SK-N-SH (cell line): ENCODE results near the gene AHCYL2. TPM values are rescaled to one million over a fixed set of nuclear protein-coding genes. Genes with fewer than 3 reads are reported as not detected.

Source experiments
- CTCF ChIA-PET: fragments of 300-600, 350-600 bp; formaldehyde crosslinking; extraction: SDS; loops from one replicate; lab custom pipeline; 2021; lab: Yijun Ruan, JAX
- POLR2A ChIA-PET: fragments of 350-600 bp; sonication (Branson Sonifier 250); formaldehyde crosslinking; extraction: SDS; loops from one replicate; lab custom pipeline; 2020; ENCODE audit warnings: antibody characterized with exemption, inconsistent platforms; lab: Yijun Ruan, JAX
- DNase-seq: peaks from one replicate; pipeline ENCODE4 v3.0.0; 2012
- H2AFZ ChIP-seq: fragments of 200-600 bp; sonication (generic); 2 replicates; pipeline ENCODE4 v1.8.1; 2016; ENCODE audit warnings: antibody characterized with exemption, mild to moderate bottlenecking, low read depth
- H3F3A ChIP-seq: fragments of 200-600 bp; sonication (generic); replicated peaks from 2 replicates; pipeline ENCODE3; 2016; ENCODE audit warnings: antibody characterized with exemption, mild to moderate bottlenecking; ENCODE audit not compliant: insufficient read depth
- H3K27ac ChIP-seq, 2 experiments: fragments of 200-500 bp in 1 of 2; fragments of 200-600 bp in 1 of 2; sonication (Bioruptor generic) in 1 of 2; sonication (generic), shearing (Covaris generic) in 1 of 2; 2 replicates each; pipeline versions ENCODE4 v1.5.1 to v1.6.1; 2014 to 2016; ENCODE audit warnings: low read depth in 2 of 2, inconsistent platforms in 1 of 2, low read length in 1 of 2, mild to moderate bottlenecking in 1 of 2, mixed read lengths in 1 of 2
- H3K27me3 ChIP-seq: fragments of 200-600 bp; sonication (generic), shearing (Covaris generic); 2 replicates; pipeline ENCODE4 v1.6.1; 2016; ENCODE audit warnings: mixed run types; ENCODE audit not compliant: insufficient read depth
- H3K36me3 ChIP-seq, 2 experiments: fragments of 200-500 bp in 1 of 2; fragments of 200-600 bp in 1 of 2; sonication (Bioruptor generic) in 1 of 2; sonication (generic) in 1 of 2; replicated peaks in 1 of 2; 2 replicates each; pipeline versions ENCODE3 to v1.5.1; 2014 to 2016; ENCODE audit warnings: low read length in 1 of 2, mild to moderate bottlenecking in 1 of 2; ENCODE audit not compliant: insufficient read depth in 2 of 2, control insufficient read depth in 1 of 2
- H3K4me1 ChIP-seq, 2 experiments: fragments of 200-500 bp in 1 of 2; fragments of 200-600 bp in 1 of 2; sonication (Bioruptor generic) in 1 of 2; sonication (generic), shearing (Covaris generic) in 1 of 2; 2 replicates each; pipeline versions ENCODE4 v1.5.1 to v1.6.1; 2014 to 2016; ENCODE audit warnings: low read depth in 1 of 2, low read length in 1 of 2, mixed run types in 1 of 2; ENCODE audit not compliant: insufficient read depth in 2 of 2, control insufficient read depth in 1 of 2
- H3K4me2 ChIP-seq: fragments of 200-600 bp; sonication (generic), shearing (Covaris generic); 2 replicates; pipeline ENCODE4 v1.6.1; 2017; ENCODE audit warnings: mixed run types
- H3K4me3 ChIP-seq, 2 experiments: fragments of 200-500 bp in 1 of 2; fragments of 200-600 bp in 1 of 2; sonication (Bioruptor generic) in 1 of 2; sonication (generic), shearing (Covaris generic) in 1 of 2; 2 replicates each; pipeline versions ENCODE4 v1.5.1 to v1.8.1; 2014 to 2016; ENCODE audit warnings: low read depth in 2 of 2, inconsistent platforms in 1 of 2, low read length in 1 of 2, mild to moderate bottlenecking in 1 of 2, mixed read lengths in 1 of 2, moderate library complexity in 1 of 2
- H3K79me2 ChIP-seq: fragments of 200-600 bp; sonication (generic); 2 replicates; pipeline ENCODE4 v1.8.1; 2017; ENCODE audit warnings: mild to moderate bottlenecking; ENCODE audit not compliant: insufficient read depth
- H3K9ac ChIP-seq: fragments of 200-600 bp; sonication (generic); 2 replicates; pipeline ENCODE4 v1.6.1; 2017; ENCODE audit warnings: mixed run types
- H3K9me2 ChIP-seq: fragments of 200-600 bp; sonication (generic); 2 replicates; pipeline ENCODE4 v1.6.1; 2017; ENCODE audit warnings: mixed run types
- H3K9me3 ChIP-seq: fragments of 200-600 bp; sonication (generic); 2 replicates; pipeline ENCODE4 v1.6.1; 2017; ENCODE audit warnings: mixed run types, mild to moderate bottlenecking, moderate library complexity
- H4K20me1 ChIP-seq: fragments of 200-600 bp; sonication (generic); 2 replicates; pipeline ENCODE4 v1.6.1; 2017; ENCODE audit warnings: mild to moderate bottlenecking, mixed run types; ENCODE audit not compliant: insufficient read depth
- EP300 ChIP-seq, 2 experiments: IDR thresholded peaks; 2 replicates each; pipeline versions ENCODE4 v1.4.0 to v1.6.1; 2012; ENCODE audit warnings: borderline replicate concordance in 1 of 2, low read depth in 1 of 2, low read length in 1 of 2
- EZH2phosphoT487 ChIP-seq: fragments of 200-600 bp; sonication (generic); IDR thresholded peaks from 2 replicates; pipeline ENCODE4 v1.6.1; 2017; ENCODE audit warnings: low read depth, mixed run types, mild to moderate bottlenecking, antibody characterized with exemption, moderate library complexity, borderline replicate concordance
- FOXJ3 ChIP-seq: sonication (generic); formaldehyde crosslinking; IDR thresholded peaks from 2 replicates; pipeline ENCODE4 v1.5.1; 2020; ENCODE audit warnings: mild to moderate bottlenecking, missing genetic modification reagents
- IRF3 ChIP-seq: fragments of 150-350 bp; IDR thresholded peaks from 2 replicates; pipeline ENCODE4 v1.6.1; 2016; ENCODE audit warnings: mild to moderate bottlenecking, low read depth, low read length
- JUND ChIP-seq: IDR thresholded peaks from 2 replicates; pipeline ENCODE4 v1.4.0; 2012
- MEF2A ChIP-seq: IDR thresholded peaks from 2 replicates; pipeline ENCODE4 v1.4.0; 2012; ENCODE audit warnings: low read depth, borderline replicate concordance
- NRF1 ChIP-seq: IDR thresholded peaks from 2 replicates; pipeline ENCODE4 v1.6.1; 2012; ENCODE audit warnings: low read depth, mild to moderate bottlenecking, low read length
- POLR2AphosphoS5 ChIP-seq: IDR thresholded peaks from 2 replicates; pipeline ENCODE4 v1.6.1; 2012; ENCODE audit warnings: low read depth, low read length
- RCOR1 ChIP-seq: fragments of 150-350 bp; IDR thresholded peaks from 2 replicates; pipeline ENCODE4 v1.6.1; 2017; ENCODE audit warnings: antibody characterized with exemption, low read length
- REST ChIP-seq: IDR thresholded peaks from 2 replicates; pipeline ENCODE4 v1.6.1; 2012; ENCODE audit warnings: mild to moderate bottlenecking, low read depth, low read length, moderate library complexity
- RXRA ChIP-seq: IDR thresholded peaks from 2 replicates; pipeline ENCODE4 v1.4.0; 2012; ENCODE audit warnings: low read depth, mild to moderate bottlenecking, borderline replicate concordance
- SMC3 ChIP-seq: IDR thresholded peaks from 2 replicates; pipeline ENCODE4 v1.6.1; 2012; ENCODE audit warnings: low read depth, low read length, improper control_type of control experiment
- TEAD4 ChIP-seq: IDR thresholded peaks from 2 replicates; pipeline ENCODE4 v1.4.0; 2012; ENCODE audit warnings: mild to moderate bottlenecking, borderline replicate concordance; ENCODE audit not compliant: insufficient read depth
- USF2 ChIP-seq: fragments of 150-350 bp; IDR thresholded peaks from 2 replicates; pipeline ENCODE4 v1.6.1; 2017; ENCODE audit warnings: antibody characterized with exemption, low read length, low read depth, borderline replicate concordance
- YY1 ChIP-seq: IDR thresholded peaks from 2 replicates; pipeline ENCODE4 v1.4.0; 2012; ENCODE audit warnings: low read depth, mild to moderate bottlenecking
- ZBTB33 ChIP-seq: IDR thresholded peaks from 2 replicates; pipeline ENCODE4 v1.4.0; 2012; ENCODE audit warnings: low read depth, borderline replicate concordance
- WGBS: methylation state at CpG from one replicate; pipeline ENCODE4 v1.1.6; 2017; ENCODE audit warnings: low lambda C conversion rate; 5-methylcytosine and 5-hydroxymethylcytosine counted together
- polyA plus RNA-seq, 3 experiments: library from polyadenylated mRNA; depleted of rRNA; stranded (reverse); fragments of >200 nt; gene quantifications; 2 replicates each; pipeline ENCODE4 v1.2.3, GENCODE V29; 2012

The AHCYL2 gene
- polyA plus RNA-seq, 1 of the 3 experiments (the other 2 are of a cell fraction), result 20.4 TPM

- Histone ChIP-seq H3K27me3 (no peaks in the 10 kb centered on the region), H3K79me2 (peaks cover 37% of the 10 kb centered on the region), H4K20me1 (peaks cover 20% of the 10 kb centered on the region), H2AFZ (peak overlapping the region; percentile 90), H3K36me3 (no peaks in the 10 kb centered on the region), H3K9ac (peak overlapping the region; percentile 90), H3K4me2 (peak overlapping the region; percentile 92), H3K27ac (peak overlapping the region in 1 of 2 experiments; percentile 42; a peak in 2 of 4 replicates), H3K9me2 (no peaks in the 10 kb centered on the region), H3K4me3 (peak overlapping the region; percentile 72 to 93), H3K9me3 (no peaks in the 10 kb centered on the region), H3K4me1 (peaks cover 0 to 20% of the 10 kb centered on the region in 2 experiments; a peak in 2 of 4 replicates), H3F3A (no peaks in the 10 kb centered on the region)
- 48% methylated on average over 14 of the region's 14 CpGs for WGBS
- TF ChIP-seq SMC3 (no peak), USF2 (no peak), EZH2phosphoT487 (no peak), FOXJ3 (CRISPR knock-in tag) (no peak), EP300 (IDR thresholded peaks at IDR 0.05; ENCODE audit: borderline replicate concordance in 1 of 2, low read depth in 1 of 2, low read length in 1 of 2) (no peak), MEF2A (no peak), NRF1 (no peak), RCOR1 (no peak), POLR2AphosphoS5 (no peak), ZBTB33 (no peak), TEAD4 (no peak), YY1 (no peak), REST (no peak), JUND (no peak), IRF3 (no peak), RXRA (no peak)
- ChIA-PET CTCF (interaction anchor here (1.0 to 4.1 kb wide), 8 partner anchors 19 to 246 kb away, joined by 3 to 45 read pairs (median 4); partner anchors contain the start of gene STRIP2), POLR2A (no interaction called here)
- no peak for DNase-seq
Observed at GRCh38 chr7:129187681-129188371, 37.0 kb upstream of the AHCYL2 start.
